CD14-positive monocyte (primary cell): Measurements from ENCODE around the gene TDRD9. TPM values are rescaled to one million over a fixed set of nuclear protein-coding genes. Genes with fewer than 3 reads are reported as not detected.

Experiments used
- DNase-seq, 3 donors: peaks; one replicate each; pipeline ENCODE4 v3.0.0-alpha.2; 2011 to 2022
- H2AFZ ChIP-seq: 2 replicates; pipeline ENCODE4 v1.6.0; 2012; ENCODE audit warnings: mild to moderate bottlenecking, low read depth, low read length, inconsistent platforms; ENCODE audit not compliant: insufficient read depth, poor library complexity, severe bottlenecking
- H3K27ac ChIP-seq, 2 donors: 1 replicate in 1 of 2; 2 replicates in 1 of 2; pipeline ENCODE4 v1.5.1; 2012 to 2013; ENCODE audit warnings: low read length in 2 of 2, control low read depth in 1 of 2, inconsistent platforms in 1 of 2, low read depth in 1 of 2, mild to moderate bottlenecking in 1 of 2
- H3K27me3 ChIP-seq, 2 donors: one replicate each; pipeline versions ENCODE4 v1.6.0 to v1.6.1; 2011 to 2013; ENCODE audit warnings: low read length in 2 of 2; ENCODE audit not compliant: control insufficient read depth in 2 of 2, insufficient read depth in 2 of 2
- H3K36me3 ChIP-seq, 2 donors: replicated peaks in 1 of 2; 1 replicate in 1 of 2; 2 replicates in 1 of 2; pipeline versions ENCODE4 v1.5.1 to v1.6.1; 2012 to 2013; ENCODE audit warnings: low read length in 2 of 2, control low read depth in 1 of 2, inconsistent platforms in 1 of 2, mild to moderate bottlenecking in 1 of 2; ENCODE audit not compliant: insufficient read depth in 2 of 2, control insufficient read depth in 1 of 2
- H3K4me1 ChIP-seq, 2 donors: 1 replicate in 1 of 2; 2 replicates in 1 of 2; pipeline versions ENCODE4 v1.5.1 to v1.6.1; 2012 to 2013; ENCODE audit warnings: low read length in 2 of 2, control low read depth in 1 of 2, inconsistent platforms in 1 of 2, mild to moderate bottlenecking in 1 of 2, moderate library complexity in 1 of 2; ENCODE audit not compliant: insufficient read depth in 2 of 2, control insufficient read depth in 1 of 2
- H3K4me2 ChIP-seq: replicated peaks from 2 replicates; pipeline ENCODE3; 2012; ENCODE audit warnings: low read length, moderate library complexity, mild to moderate bottlenecking; ENCODE audit not compliant: poor library complexity, severe bottlenecking; ENCODE audit errors: extremely low read depth
- H3K4me3 ChIP-seq, 3 experiments: fragments of 200-600 bp in 1 of 3; sonication (generic) in 1 of 3; replicated peaks in 1 of 3; 1 replicate in 2 of 3; 2 replicates in 1 of 3; pipeline ENCODE4 v1.5.1; 2011 to 2013; ENCODE audit warnings: low read length in 3 of 3, mild to moderate bottlenecking in 3 of 3, control low read depth in 2 of 3, low read depth in 2 of 3, inconsistent platforms in 1 of 3, moderate library complexity in 1 of 3
- H3K79me2 ChIP-seq: 2 replicates; pipeline ENCODE4 v1.6.0; 2012; ENCODE audit warnings: mild to moderate bottlenecking, control low read depth, inconsistent platforms, low read length, moderate library complexity; ENCODE audit not compliant: insufficient read depth
- H3K9ac ChIP-seq: 2 replicates; pipeline ENCODE4 v1.6.0; 2017; ENCODE audit warnings: low read length, mild to moderate bottlenecking; ENCODE audit not compliant: insufficient read depth, poor library complexity, severe bottlenecking
- H3K9me3 ChIP-seq, 2 donors: replicated peaks in 1 of 2; 1 replicate in 1 of 2; 2 replicates in 1 of 2; pipeline versions ENCODE4 v1.5.1 to v1.6.1; 2012 to 2013; ENCODE audit warnings: low read length in 2 of 2, control low read depth in 1 of 2; ENCODE audit not compliant: control insufficient read depth in 1 of 2, insufficient read depth in 1 of 2
- H4K20me1 ChIP-seq: 2 replicates; pipeline ENCODE4 v1.6.0; 2012; ENCODE audit warnings: mild to moderate bottlenecking, low read length, control low read depth, moderate library complexity; ENCODE audit not compliant: insufficient read depth
- H3K27ac Mint-ChIP-seq, 7 donors: one replicate each; pipeline ENCODE4 v1.8.0; 2020; ENCODE audit warnings: mild to moderate bottlenecking in 7 of 7, mixed read lengths in 7 of 7, moderate library complexity in 6 of 7, inconsistent platforms in 2 of 7
- H3K27me3 Mint-ChIP-seq, 3 donors: one replicate each; pipeline ENCODE4 v1.8.0; 2021 to 2022; ENCODE audit warnings: low read depth in 3 of 3, mild to moderate bottlenecking in 3 of 3, mixed read lengths in 3 of 3, moderate library complexity in 3 of 3, inconsistent platforms in 1 of 3
- H3K36me3 Mint-ChIP-seq, 2 donors: one replicate each; pipeline ENCODE4 v1.8.0; 2020; ENCODE audit warnings: mixed read lengths in 2 of 2, inconsistent platforms in 1 of 2, mild to moderate bottlenecking in 1 of 2
- H3K4me1 Mint-ChIP-seq: one replicate; pipeline ENCODE4 v1.8.0; 2020; ENCODE audit warnings: mild to moderate bottlenecking, mixed read lengths
- H3K4me3 Mint-ChIP-seq, 2 donors: one replicate each; pipeline ENCODE4 v1.8.0; 2020; ENCODE audit warnings: mild to moderate bottlenecking in 2 of 2, mixed read lengths in 2 of 2, moderate library complexity in 1 of 2
- H3K9me3 Mint-ChIP-seq, 7 donors: one replicate each; pipeline ENCODE4 v1.8.0; 2020 to 2022; ENCODE audit warnings: mixed read lengths in 7 of 7, mild to moderate bottlenecking in 6 of 7, moderate library complexity in 6 of 7, inconsistent platforms in 2 of 7
- CTCF ChIP-seq: fragments of 200-600 bp; IDR thresholded peaks from one replicate; pipeline ENCODE4 v1.8.0; 2022; ENCODE audit warnings: antibody characterized with exemption, mild to moderate bottlenecking
- WGBS: methylation state at CpG from one replicate; pipeline ENCODE4 v1.1.5; 2013; ENCODE audit warnings: missing lambda C conversion rate; ENCODE audit not compliant: insufficient coverage; 5-methylcytosine and 5-hydroxymethylcytosine counted together
- intact Hi-C, 2 donors: fragments of 100-400 bp; cut with micrococcal nuclease; formaldehyde crosslinking; loops; one replicate each; pipeline versions ENCODE4 v1.15.0 to v1.15.1; 2023
- polyA plus RNA-seq, 3 donors: library from polyadenylated mRNA; depleted of rRNA in 1 of 3; unstranded in 2 of 3; stranded (reverse) in 1 of 3; fragments of 300-500 nt in 2 of 3; fragments of >200 nt in 1 of 3; fragmentation: Illumina TruSeq in 2 of 3; gene quantifications; 1 replicate in 2 of 3; 2 replicates in 1 of 3; pipeline ENCODE4 v1.2.3, GENCODE V29; 2012 to 2021

The TDRD9 gene
- polyA plus RNA-seq, 3 donors: 7.6 to 12.1 (median 11.8) TPM

GRCh38 chr14:103984196-103984595 lies 55.9 kb downstream of the TDRD9 start:
- H3K9me3 Mint-ChIP-seq: peaks cover 10 to 35% (median 19%) of the 10 kb centered on the region in 7 donors
- H2AFZ ChIP-seq: no peak overlapping the region
- H3K9ac ChIP-seq: no peak overlapping the region
- H3K4me2 ChIP-seq: no peak overlapping the region
- H3K27ac Mint-ChIP-seq: no peak overlapping the region
- no peaks in the 10 kb centered on the region for H3K4me1 ChIP-seq
- DNase-seq: no peak
- intact Hi-C loops: loop anchor here (5.0 kb wide), 2 partner anchors 82 to 177 kb away; no protein-coding TSS in a partner anchor
- H3K4me1 Mint-ChIP-seq: no peaks in the 10 kb centered on the region
- H3K36me3 Mint-ChIP-seq: peaks cover 52 to 85% of the 10 kb centered on the region in 2 donors
- no peaks in the 10 kb centered on the region for H3K27me3 ChIP-seq
- H3K27me3 Mint-ChIP-seq: peaks cover 0 to 6% (median 0%) of the 10 kb centered on the region in 3 donors
- H3K9me3 ChIP-seq: peaks cover 4 to 14% of the 10 kb centered on the region in 2 donors
- H3K4me3 ChIP-seq: no peak overlapping the region
- H3K4me3 Mint-ChIP-seq: no peak overlapping the region
- 93% methylated on average over 4 of the region's 5 CpGs for WGBS
- no peaks in the 10 kb centered on the region for H4K20me1 ChIP-seq
- peaks cover 3 to 29% of the 10 kb centered on the region in 2 donors for H3K36me3 ChIP-seq
- no peaks in the 10 kb centered on the region for H3K79me2 ChIP-seq
- no peak overlapping the region for H3K27ac ChIP-seq
- TF ChIP-seq CTCF: no peak

GRCh38 chr14:103989034-103989433 lies 60.8 kb downstream of the TDRD9 start:
- TF ChIP-seq CTCF: no peak
- Mint-ChIP-seq H3K4me3 (no peak overlapping the region), H3K4me1 (no peaks in the 10 kb centered on the region), H3K9me3 (peaks cover 15 to 37% (median 21%) of the 10 kb centered on the region in 7 donors), H3K27ac (no peak overlapping the region), H3K36me3 (peaks cover 55 to 89% of the 10 kb centered on the region in 2 donors), H3K27me3 (peaks cover 0 to 6% (median 2%) of the 10 kb centered on the region in 3 donors)
- Histone ChIP-seq H3K4me1 (no peaks in the 10 kb centered on the region), H4K20me1 (no peaks in the 10 kb centered on the region), H3K4me2 (no peak overlapping the region), H3K27ac (no peak overlapping the region), H3K4me3 (no peak overlapping the region), H3K9me3 (peaks cover 6 to 22% of the 10 kb centered on the region in 2 donors), H3K36me3 (peaks cover 0 to 47% of the 10 kb centered on the region in 2 donors), H3K9ac (no peak overlapping the region), H3K79me2 (no peaks in the 10 kb centered on the region), H3K27me3 (no peaks in the 10 kb centered on the region), H2AFZ (no peak overlapping the region)
- intact Hi-C loops: no loop called here
- DNase-seq: no peak
- WGBS: no CpG with 5 or more reads among the region's 1 CpG
